Stimulated activated CD8-positive, alpha-beta memory T cell treated with anti-CD3 and anti-CD28 coated beads, Interleukin-15, amount 100 ng/mL, for 4 hours (primary cell): ENCODE results near the gene FRAS1.
"Not testable (repeated sequence)": the region's sequence is repeated elsewhere in the genome, so short reads cannot be mapped to it uniquely, and the experiment has no call there.

Experiments used
- DNase-seq, 2 donors: peaks; one replicate each; pipeline ENCODE4 v3.0.0-alpha.2; 2020; ENCODE audit warnings: low read depth in 2 of 2

The FRAS1 gene

GRCh38 chr4:78166622-78167021 lies 109.5 kb downstream of the FRAS1 start:
- DNase-seq, result no peak

GRCh38 chr4:78167510-78167909 lies 110.4 kb downstream of the FRAS1 start:
- no peak for DNase-seq

GRCh38 chr4:78168029-78168428 lies 110.9 kb downstream of the FRAS1 start:
- DNase-seq, result no peak

GRCh38 chr4:78169728-78170127 lies 112.6 kb downstream of the FRAS1 start:
- DNase-seq, result no peak

GRCh38 chr4:78171482-78171881 lies 114.4 kb downstream of the FRAS1 start:
- no peak for DNase-seq

- DNase-seq, result no peak
Measured at GRCh38 chr4:78174891-78175290, 117.8 kb downstream of the FRAS1 start.

GRCh38 chr4:78179196-78179595 lies 122.1 kb downstream of the FRAS1 start:
- no peak for DNase-seq

- DNase-seq, result not testable (repeated sequence)
Measured at GRCh38 chr4:78181681-78182234, 124.6 kb downstream of the FRAS1 start.

GRCh38 chr4:78184584-78184983 lies 127.5 kb downstream of the FRAS1 start:
- DNase-seq, result no peak

GRCh38 chr4:78185117-78185516 lies 128.0 kb downstream of the FRAS1 start:
- no peak for DNase-seq

GRCh38 chr4:78186597-78187543 lies 129.7 kb downstream of the FRAS1 start:
- DNase-seq, result no peak

GRCh38 chr4:78190068-78190467 lies 132.9 kb downstream of the FRAS1 start:
- DNase-seq, result no peak

- no peak for DNase-seq
Measured at GRCh38 chr4:78190595-78190994, 133.5 kb downstream of the FRAS1 start.

- no peak for DNase-seq
Measured at GRCh38 chr4:78197947-78198346, 140.8 kb downstream of the FRAS1 start.

GRCh38 chr4:78199984-78200383 lies 142.9 kb downstream of the FRAS1 start:
- no peak for DNase-seq

- DNase-seq, result no peak
Measured at GRCh38 chr4:78200949-78201348, 143.8 kb downstream of the FRAS1 start.

- DNase-seq, result no peak
Measured at GRCh38 chr4:78204176-78204575, 147.1 kb downstream of the FRAS1 start.

- no peak for DNase-seq
Measured at GRCh38 chr4:78205591-78205990, 148.5 kb downstream of the FRAS1 start.

- DNase-seq, result no peak
Measured at GRCh38 chr4:78207541-78207940, 150.4 kb downstream of the FRAS1 start.

- DNase-seq, result no peak
Measured at GRCh38 chr4:78207951-78208350, 150.8 kb downstream of the FRAS1 start.

GRCh38 chr4:78208896-78209295 lies 151.8 kb downstream of the FRAS1 start:
- DNase-seq, result not testable (repeated sequence)

GRCh38 chr4:78210694-78211410 lies 153.7 kb downstream of the FRAS1 start:
- no peak for DNase-seq

GRCh38 chr4:78213218-78213617 lies 156.1 kb downstream of the FRAS1 start:
- no peak for DNase-seq
